Ramos (cell line): Measurements from ENCODE around the gene GPR152.

Experiments
- in situ Hi-C: fragments of 300-500 bp; cut with MboI; formaldehyde crosslinking; loops from one replicate; pipeline ENCODE4 v1.14.3; 2022; ENCODE audit warnings: low sequenced_read_pairs; ENCODE audit not compliant: unreplicated experiment

Gene GPR152

DNA sequence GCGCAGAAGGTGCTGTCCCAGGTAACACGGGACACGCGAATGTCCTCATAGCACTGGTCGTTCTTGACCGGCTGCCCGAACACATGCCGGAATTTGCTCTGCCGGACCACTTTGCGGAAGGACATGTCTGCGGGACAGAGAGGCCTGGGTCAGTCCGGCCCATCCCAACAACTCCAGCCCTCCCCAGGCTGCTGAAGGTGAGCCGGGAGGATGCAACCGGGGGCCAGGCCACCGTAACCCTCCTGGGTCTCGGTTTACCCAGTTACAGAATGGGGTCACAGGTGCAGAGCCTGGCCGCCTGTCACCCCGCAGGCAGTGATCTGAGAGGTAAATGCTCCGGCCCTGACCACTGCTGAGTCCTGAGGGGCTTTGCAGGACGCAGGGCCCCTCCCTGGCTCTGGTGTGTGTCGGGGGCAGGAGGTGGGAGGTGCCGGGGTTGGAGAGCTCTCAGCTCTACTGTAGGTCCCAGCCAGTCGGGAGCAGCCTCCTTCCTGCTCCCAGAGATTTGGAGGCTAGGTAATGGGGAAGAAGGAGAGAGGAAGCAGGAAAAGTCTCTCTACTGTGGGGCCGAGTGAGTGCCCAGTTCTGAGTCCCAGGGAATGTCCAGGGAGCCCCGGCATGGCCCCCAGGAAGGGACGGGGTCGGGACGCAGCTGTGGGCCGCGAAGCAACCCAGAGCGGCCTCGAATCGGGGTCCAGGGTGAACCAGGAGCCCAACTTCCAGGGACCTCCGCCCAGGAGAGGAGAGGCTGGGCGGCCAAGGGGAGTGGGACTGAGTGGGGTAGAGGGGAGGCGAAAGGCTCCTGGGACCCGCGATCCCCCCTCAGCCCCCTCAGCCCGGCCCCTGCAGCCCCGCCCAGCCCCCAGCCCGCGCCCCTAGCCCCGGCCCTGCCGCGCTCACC, 9.8 kb downstream of the GPR152 start:
- in situ Hi-C loops = no loop called here

DNA sequence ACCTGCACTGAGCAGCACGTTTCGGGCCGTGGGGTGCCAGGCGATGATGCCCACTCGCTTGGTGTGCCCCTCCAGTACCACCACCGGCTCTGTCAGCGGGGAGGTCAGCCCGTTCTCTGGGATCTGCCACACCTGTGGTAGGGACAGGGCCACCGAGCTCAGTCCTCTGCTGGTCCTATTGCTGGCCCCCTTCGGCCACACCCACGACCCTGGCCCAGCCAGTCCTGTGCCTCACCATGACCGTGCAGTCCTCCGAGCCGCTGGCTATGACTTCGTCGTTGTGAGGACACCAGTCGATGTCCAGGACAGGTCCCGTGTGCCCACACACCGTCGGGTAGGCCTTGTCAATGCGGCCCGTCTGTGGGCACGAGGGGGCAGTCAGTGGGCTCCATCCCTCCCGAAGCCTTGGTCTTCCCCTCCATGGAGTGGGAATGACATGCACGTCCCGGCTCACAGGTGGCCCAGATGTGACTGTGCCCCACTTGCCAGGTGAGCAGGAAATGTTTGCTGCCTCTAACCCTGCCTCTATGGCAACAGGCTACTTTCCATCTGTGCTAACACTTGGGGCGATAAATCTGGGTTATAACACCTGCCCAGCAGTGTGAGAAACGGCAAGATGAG, 10.7 kb downstream of the GPR152 start:
- in situ Hi-C loops = no loop called here

DNA sequence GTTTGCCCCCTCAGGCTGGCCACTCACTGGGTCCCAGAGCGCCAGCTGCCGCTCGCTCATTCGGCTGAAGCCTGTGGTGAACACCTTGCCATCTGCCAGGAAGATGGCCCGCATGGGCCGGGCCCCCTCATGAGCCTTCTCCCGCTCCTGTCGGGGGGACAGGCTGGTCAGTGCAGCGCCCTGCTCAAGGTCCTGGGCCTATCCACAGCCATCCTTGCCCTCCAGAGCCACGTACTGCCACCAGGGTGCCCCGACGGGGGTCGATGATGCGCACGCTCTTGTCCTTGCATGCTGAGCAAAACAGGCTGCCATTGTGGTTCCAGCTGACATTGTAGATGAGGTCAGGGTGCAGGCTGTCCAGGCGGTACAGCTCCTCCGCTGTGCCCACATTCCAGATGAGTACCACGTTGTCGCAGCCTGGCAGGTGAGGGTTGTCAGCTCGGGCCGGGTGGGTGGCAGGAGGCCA, 11.4 kb downstream of the GPR152 start:
- in situ Hi-C loops = no loop called here

DNA sequence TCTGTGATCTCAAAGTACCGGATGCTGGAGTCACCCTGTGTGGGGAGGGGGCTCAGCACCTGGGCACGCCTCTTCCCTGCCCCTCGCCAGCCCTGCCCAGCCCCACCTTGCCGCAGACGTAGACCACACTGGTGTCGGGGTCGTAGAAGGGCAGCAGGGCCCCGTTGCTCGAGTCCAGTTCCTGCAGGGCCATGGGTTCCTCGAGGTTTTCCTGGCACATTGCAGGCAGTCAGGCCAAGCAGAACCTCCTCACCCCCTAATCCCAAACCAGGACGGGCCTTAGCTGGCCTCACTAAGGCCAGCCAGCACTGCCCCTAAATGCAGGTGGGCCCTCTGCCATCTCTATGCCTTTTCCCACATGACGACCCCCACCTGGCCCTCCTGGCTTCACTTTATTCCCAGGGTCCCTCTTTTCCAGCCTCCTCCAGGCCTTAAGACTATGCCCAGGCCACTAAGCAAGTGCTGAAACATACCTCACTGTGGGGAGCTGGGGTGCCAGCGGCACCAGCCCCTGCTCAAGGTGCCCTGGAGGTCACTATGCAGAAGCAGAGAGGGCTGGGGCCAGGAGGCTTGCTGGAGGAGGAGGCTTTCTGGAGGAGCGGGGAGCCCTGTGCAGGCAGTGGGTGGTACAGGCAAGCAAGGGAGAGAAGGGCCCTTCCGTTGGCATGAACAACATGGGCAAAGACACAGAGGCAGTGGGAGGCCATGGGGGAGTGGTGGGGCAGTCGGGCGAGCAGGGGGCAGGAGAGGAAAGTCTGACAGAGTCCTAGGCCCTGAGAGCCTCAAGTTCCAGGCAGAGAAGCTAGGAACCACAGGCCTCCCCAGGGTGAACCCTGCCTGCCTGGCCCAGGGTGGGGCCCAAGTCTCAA, 12.1 kb downstream of the GPR152 start:
- in situ Hi-C loops = no loop called here

DNA sequence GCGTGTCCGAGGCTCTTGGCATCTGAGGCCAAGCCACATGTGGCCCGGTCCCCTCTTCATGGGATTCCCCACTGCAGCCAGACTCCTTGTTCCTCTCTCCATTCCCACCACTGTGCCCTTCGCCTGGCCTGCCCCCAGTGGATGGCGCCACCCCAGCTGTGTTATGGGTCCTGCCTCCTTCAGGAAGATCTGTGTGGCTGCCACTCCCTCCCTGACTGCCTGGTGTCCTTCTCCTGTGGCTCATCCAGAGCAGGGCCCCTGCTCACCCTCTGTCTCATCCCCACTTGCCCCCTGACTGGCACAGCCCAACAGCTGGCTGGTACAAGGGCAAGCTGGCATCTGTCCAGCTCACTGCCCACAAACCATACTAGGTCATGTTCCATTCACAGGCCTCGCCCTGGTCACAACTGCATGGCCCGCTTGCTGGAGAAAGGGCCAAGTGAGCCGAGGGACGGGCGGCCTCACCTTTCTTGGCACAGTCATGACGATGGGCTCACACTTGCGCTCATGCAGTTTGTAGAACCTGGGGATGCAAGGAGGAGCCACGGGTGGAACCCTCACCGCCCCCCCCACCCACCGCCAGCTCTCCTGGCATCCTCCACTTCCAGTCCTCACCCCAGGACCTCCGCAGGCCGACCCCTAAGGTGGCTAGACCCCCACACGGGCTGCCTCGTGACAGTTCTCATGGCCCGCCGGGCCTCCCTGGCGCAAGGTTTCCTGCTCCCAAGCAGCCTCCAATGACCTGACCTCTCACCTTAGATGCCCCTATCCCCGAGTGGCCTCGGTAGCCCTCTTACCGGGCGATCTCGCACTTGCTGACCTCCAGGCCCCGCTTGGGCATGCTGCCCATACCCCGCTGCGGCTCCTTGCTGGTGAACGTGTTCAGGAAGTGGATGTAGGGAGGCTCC, 13.0 kb downstream of the GPR152 start:
- in situ Hi-C loops = no loop called here

DNA sequence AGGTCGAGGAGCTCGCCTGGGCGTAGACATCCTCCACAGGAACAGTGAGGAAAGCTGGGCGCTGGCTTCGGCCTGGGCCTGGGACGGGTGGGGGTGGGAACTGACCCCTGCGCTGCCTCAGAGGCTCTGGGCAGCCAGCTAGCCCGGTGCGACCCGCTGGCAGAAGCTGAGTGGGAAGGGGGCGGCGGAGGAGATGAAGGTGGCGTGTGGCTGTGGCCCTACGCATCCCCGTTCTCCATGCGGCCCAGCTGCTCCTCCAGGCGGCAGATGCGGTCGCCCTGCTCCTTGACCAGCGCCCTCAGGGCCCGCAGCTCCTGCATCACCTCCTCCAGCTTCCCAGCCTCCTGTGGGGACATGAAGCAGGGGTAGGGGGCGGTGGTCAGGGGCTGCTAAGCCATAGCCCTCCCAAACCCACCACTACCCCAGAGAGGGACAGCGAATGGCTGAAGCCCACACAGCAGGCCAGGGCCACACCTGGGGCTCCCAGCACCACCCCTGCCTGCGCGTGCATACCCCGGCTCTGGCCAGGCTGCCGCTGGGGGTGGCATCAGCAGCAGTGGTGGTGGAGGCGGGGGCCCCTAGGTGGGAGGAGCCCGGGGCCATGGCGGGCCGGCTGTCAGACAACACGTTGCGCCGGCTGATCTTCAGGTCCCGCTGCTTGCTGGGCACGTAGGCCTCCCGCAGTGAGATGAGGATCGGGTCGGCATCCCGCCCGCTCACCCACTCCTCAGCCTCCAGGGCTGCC, 14.2 kb downstream of the GPR152 start:
- in situ Hi-C loops = no loop called here

DNA sequence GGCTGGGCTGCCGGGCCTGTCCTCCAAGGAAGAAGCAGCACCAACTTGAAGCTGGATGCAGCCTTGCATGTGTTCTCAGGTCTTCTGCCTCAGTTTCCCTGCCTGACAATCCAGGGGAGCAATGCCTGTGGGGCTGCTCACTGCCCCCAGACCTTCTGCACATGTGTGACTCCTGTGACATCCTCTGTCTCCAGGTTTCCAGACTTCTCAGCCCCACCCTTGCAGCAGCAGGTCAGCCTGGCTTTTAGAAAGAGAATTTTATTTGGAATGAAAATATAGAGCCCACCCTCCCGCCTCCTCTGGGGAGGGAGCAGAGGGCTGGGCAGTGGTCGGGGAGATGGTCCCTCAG, 14.7 kb downstream of the GPR152 start:
- in situ Hi-C loops = no loop called here

DNA sequence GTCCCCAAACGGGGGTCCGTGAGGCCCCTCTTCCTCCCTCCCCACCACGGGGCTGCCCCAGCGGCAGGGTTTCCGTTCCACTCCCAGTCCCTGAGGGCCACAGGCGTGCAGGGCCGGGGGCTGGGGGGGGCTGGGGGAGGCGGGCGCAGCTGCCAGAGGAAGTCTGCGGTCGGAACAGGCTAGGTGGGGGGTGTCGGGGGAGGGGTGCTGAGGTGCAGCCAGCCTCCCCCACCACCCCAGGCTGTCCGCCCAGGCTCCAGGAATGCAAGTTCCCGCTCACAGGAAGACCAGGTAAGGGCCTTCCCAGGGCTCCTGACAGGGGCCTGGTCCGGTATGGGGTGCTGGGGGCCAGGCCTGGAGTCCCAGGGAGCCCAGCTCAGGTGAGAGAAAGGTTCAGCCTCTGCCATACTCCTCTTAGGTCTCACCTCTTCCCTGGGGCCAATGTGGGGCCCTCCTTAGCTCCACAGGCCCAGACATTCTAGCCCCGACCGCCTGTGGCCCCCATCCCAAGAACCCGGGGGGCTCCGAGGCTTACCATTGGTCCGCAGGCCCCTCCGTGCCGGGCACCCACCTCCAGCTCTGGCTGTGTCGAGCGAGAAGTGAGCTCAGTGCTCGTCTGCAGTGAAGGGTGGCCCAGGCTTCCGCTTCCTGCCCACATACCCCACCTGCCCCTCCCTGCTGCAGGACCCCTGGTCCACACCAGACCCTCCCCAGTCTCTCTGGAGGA, 15.3 kb downstream of the GPR152 start, which contains the start of gene PTPRCAP:
Gene PTPRCAP, minus strand, starts transcription at position 601 of the 727 bp plus-strand sequence. Its CDS starts 63 bp downstream, at position 538.
- in situ Hi-C loops = no loop called here

DNA sequence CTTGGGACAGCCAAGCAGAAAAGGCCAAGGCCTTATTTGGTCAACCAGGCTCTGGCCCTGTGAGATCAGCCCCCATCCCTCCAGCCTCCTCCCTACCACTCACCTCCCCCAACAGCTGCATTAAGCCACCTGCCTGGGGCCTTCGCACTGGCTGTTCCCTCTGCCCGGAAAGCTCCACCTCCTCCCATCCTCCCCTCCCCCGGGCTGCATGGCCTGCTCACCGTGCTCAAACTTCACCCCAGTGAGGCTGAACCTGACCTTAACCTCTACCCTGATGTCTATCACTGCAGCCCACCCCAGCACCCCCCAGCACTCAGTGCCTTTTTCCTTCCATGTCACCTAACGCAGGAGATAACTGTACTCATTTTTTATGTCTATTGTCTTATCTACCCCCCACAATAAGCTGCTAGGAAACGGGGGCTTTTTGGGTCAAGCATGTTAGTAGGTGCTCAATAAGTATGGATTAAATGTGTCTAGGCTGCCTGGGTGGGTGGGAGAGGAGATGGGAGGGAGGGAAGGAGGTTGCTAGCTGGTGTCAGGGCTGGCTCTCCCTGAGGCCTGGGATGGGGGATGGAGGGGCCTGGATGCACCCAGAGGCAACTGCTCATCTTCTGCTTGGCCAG, 16.0 kb downstream of the GPR152 start:
- in situ Hi-C loops = no loop called here

DNA sequence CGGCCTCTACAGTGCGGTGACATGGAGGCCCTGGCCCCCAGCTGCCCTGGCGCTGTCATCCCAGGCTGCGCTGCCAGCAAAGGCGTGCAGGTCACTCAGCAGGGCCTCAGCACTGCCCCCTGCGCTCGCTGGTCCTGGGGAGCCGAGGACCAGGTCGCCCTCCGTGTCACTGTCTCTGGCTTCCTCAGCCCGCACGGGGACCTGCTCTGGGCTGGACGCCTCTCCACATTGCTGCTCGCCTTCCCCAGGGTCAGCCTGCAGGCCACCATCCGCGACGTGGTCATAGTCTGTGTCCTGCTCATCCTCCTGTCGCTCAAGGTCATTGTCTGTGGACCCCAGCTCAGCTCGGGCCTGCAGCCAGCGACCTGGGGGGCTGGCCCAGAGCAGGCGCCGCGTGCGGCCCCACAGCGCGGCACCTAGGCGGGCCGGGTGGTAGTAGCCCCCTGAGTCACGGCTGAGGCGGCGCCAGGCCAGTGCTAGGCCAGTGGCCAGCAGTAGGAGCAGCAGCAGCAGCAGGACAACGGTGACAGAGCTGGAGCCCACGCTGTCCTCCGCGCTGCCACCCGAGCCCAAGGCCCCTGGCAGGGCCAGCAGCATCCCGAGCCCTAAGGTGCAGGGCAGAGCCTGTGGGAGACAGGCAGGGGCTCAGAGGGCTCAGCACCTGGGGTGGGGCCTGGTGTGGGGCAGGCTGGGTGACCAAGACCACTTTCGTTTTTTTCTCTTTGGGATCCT, 16.6 kb downstream of the GPR152 start:
- in situ Hi-C loops = no loop called here

DNA sequence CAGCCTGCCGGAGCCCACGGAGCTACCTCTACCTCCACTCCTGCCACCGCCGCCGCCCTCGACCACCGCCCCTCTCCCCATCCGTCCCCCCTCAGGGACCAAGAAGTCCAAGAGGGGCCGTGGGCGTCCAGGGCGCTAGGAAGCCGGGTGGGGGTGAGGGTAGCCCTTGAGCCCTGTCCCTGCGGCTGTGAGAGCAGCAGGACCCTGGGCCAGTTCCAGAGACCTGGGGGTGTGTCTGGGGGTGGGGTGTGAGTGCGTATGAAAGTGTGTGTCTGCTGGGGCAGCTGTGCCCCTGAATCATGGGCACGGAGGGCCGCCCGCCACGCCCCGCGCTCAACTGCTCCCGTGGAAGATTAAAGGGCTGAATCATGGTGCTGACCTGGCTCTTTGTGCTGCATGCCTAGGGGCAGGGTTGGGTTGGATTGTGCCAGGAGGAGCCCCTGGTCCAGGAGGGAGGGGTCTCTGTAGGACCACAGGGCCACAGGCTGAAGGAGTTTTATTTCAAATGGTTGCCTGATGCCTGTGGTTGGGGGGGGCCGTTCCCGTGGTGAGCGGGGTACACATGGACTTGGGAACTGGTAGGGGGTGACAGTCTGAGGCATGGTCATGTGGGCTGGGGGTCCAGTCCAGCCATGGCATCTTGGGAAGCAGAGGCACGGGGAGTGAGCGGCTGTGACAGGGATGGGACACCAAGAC, 17.4 kb downstream of the GPR152 start:
- in situ Hi-C loops = no loop called here

DNA sequence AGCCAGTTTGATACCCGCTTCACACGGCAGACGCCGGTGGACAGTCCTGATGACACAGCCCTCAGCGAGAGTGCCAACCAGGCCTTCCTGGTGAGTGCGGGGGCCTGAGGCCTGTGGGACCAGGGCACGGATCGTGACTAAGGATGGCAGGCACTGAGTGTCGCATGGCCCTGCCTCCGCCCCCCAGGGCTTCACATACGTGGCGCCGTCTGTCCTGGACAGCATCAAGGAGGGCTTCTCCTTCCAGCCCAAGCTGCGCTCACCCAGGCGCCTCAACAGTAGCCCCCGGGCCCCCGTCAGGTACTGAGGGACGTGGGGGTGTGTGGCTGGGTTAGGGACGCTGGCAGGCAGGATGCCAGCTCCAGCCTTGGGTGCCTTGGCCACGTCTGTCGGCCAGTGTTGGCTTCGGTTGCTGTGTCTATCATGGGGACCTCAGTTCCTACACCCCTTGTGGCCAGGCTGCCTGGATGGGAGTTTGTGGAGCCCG, 18.1 kb downstream of the GPR152 start:
- in situ Hi-C loops = no loop called here

DNA sequence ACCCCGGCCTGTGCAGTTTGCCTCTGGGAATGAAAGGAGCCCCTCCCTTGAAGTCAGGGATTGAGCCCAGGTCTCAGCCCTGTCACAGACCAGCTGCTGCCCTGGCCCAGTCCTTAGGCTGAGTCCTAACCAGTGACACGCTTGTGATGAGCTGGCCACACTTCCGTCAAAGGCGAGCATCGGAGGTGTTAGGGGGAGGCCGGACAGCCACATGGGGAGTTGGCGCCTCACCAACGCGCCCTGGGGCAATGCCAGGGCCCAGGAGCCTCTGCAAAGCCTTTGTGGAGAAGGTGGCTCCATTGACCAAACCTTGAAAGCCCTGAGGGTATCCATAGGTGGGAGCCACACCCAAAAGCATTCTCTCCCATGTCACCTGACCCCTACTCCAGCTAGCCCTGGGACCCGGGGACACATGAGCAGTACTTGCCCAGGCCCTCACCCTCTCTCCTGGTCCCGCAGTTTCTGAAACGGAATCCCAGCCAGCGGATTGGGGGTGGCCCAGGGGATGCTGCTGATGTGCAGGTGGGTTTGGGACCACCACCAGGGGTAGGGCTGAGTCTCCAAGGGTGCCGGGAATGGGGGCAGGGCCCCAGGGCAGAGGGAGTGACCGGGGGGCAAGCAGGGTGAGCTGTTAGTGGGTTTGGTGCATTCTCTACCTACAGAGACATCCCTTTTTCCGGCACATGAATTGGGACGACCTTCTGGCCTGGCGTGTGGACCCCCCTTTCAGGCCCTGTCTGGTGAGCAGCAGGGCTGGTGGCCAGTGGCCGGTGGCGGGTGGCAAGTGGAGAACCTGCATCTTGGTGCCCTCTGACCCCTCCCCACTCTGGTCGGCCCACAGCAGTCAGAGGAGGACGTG, 18.8 kb downstream of the GPR152 start:
- in situ Hi-C loops = no loop called here

DNA sequence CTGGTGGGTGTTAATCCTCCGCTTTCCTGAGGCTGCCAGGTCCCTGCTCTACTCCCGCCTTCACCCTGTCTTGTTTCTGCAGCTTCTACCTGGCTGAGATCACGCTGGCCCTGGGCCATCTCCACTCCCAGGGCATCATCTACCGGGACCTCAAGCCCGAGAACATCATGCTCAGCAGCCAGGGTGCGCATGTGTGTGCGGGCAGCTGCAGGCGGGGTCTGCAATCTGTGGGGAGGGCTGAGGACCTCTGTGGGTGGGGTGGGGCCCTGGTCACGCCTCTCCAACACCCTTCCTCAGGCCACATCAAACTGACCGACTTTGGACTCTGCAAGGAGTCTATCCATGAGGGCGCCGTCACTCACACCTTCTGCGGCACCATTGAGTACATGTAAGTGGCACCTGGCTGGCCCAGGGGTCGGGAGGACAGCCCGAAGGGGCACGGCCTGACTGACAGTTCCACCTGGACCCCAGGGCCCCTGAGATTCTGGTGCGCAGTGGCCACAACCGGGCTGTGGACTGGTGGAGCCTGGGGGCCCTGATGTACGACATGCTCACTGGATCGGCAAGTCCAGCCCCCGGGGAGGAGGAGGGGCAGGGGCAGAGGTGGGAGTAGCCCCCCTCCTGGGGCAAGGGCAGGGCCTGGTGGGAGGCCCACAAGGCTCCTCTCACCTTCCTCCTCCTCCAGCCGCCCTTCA, 19.7 kb downstream of the GPR152 start:
- in situ Hi-C loops = no loop called here
